ES-I3 (cell line): ENCODE data around the gene TRAK1.

Experiments
- H3K36me3 ChIP-seq: 2 replicates; pipeline ENCODE4 v1.6.1; 2013; ENCODE audit warnings: mild to moderate bottlenecking, low read length, control low read depth, moderate library complexity; ENCODE audit not compliant: insufficient read depth
- H3K4me1 ChIP-seq: 2 replicates; pipeline ENCODE4 v1.6.1; 2013; ENCODE audit warnings: mild to moderate bottlenecking, control low read depth, low read length; ENCODE audit not compliant: insufficient read depth
- H3K9ac ChIP-seq: 2 replicates; pipeline ENCODE4 v1.6.1; 2013; ENCODE audit warnings: low read depth, mild to moderate bottlenecking, low read length, moderate library complexity
- H3K9me3 ChIP-seq: 2 replicates; pipeline ENCODE4 v1.6.1; 2013; ENCODE audit warnings: mild to moderate bottlenecking, low read length, moderate library complexity; ENCODE audit not compliant: control insufficient read depth, insufficient read depth

Gene TRAK1

GRCh38 chr3:42057561-42058211 lies 33.5 kb upstream of the TRAK1 start:
- Histone ChIP-seq H3K4me1 (peaks cover 29% of the 10 kb centered on the region), H3K36me3 (no peaks in the 10 kb centered on the region), H3K9ac (no peak overlapping the region), H3K9me3 (no peaks in the 10 kb centered on the region)

DNA sequence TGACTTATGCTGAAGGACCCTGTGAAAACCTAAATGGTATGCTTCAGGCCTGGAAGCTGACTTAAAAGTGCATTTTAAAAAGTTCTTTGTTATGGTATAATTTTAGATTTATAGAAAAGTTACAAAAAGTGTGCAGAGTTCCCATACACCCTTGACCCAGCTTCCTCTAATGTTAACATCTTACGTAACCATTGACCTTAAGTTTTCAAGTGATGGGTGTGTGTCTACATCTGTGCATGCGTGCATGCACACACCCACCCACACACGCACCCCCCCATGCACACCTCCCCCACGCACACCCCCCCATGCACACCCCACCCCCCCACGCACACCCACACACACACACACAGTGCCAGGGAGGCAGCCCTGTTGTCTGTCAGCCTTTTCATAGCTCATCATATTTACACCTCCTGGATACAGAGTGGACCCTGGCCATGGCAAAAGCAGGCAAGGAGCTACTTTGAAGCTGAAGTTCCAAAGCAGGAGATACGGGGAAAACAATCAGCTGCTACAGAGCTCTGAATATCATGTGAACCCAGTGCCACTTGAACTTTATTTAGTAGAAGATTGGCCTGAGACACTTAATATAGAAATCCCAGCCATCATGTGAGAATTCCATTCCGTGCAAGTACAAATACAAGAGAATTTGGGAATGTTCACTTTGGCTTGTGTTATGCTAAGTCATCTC lies 30.0 kb upstream of the TRAK1 start:
- Histone ChIP-seq H3K4me1 (peaks cover 32% of the 10 kb centered on the region), H3K9ac (no peak overlapping the region), H3K9me3 (no peaks in the 10 kb centered on the region)

GRCh38 chr3:42061713-42062380 lies 29.3 kb upstream of the TRAK1 start:
- Histone ChIP-seq H3K9me3 (no peaks in the 10 kb centered on the region), H3K9ac (peak overlapping the region; percentile 19; the same call in 1 of the 2 replicates), H3K36me3 (no peaks in the 10 kb centered on the region), H3K4me1 (peaks cover 38% of the 10 kb centered on the region)

More for the DNA sequence above, 30.0 kb upstream of the TRAK1 start:
- no peaks in the 10 kb centered on the region for H3K36me3 ChIP-seq

GRCh38 chr3:42062464-42062863 lies 28.7 kb upstream of the TRAK1 start:
- Histone ChIP-seq H3K9me3 (no peaks in the 10 kb centered on the region), H3K4me1 (peaks cover 40% of the 10 kb centered on the region), H3K9ac (no peak overlapping the region), H3K36me3 (no peaks in the 10 kb centered on the region)

DNA sequence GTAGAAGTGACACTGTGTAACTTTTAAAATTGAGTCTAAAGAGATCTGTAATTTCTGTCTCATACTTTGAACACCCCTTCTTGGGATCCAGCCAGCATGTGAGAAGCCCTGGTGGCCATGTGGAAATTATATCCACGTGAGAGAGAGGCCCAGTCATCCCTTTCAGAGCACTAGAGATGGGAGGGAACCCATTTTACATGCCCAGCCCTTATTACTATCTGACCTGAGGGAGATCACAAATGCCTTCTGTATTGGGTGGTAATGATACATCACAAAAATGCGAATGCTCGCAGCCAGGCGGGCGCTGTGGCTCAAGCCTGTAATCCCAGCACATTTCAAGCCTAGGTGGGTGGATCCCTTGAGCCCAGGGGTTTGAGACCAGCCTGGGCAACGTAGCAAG lies 27.3 kb upstream of the TRAK1 start:
- no peaks in the 10 kb centered on the region for H3K9me3 ChIP-seq
- H3K4me1 ChIP-seq, result peaks cover 38% of the 10 kb centered on the region
- H3K9ac ChIP-seq, result 0 out of 2 replicates have a peak overlapping the region, but pooled peaks have one; percentile 13
- no peaks in the 10 kb centered on the region for H3K36me3 ChIP-seq

DNA sequence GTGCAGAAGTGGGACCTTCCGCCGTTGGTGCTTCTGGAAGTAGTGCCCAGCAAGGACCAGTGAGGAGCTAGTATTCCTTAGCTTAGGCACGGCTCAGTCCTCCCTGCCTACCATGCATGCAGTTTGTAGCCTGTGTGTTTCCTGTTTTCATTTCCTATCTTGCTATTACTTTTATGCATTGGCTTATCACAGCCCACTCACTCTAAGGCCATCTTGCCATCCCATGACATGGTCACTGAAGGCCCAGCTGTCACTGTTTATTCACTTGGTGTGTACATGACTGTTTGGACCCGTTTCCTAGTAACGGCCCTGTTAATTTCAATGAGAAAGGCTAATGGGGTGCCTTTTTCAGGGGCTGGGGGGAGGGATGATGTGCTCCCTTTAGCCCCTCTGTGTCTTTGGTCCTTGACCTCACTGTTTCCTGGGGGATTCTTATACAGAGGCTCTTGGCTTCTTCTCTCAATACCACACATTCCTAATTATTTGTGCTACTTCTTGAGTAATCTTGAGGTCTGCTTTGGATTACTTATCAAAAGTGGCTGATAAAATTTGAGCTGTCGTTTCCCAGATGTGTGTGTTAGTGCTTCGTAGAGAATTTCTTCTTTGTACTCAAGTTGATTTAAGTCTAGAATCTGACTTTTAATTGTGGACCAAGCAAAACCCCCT lies 24.5 kb upstream of the TRAK1 start:
- H3K36me3 ChIP-seq, result no peaks in the 10 kb centered on the region
- H3K4me1 ChIP-seq, result peaks cover 42% of the 10 kb centered on the region
- H3K9me3 ChIP-seq, result no peaks in the 10 kb centered on the region
- H3K9ac ChIP-seq, result no peak overlapping the region

- Histone ChIP-seq H3K9me3 (no peaks in the 10 kb centered on the region), H3K9ac (no peak overlapping the region), H3K4me1 (peaks cover 43% of the 10 kb centered on the region), H3K36me3 (no peaks in the 10 kb centered on the region)
Measured at GRCh38 chr3:42067326-42067725, 23.8 kb upstream of the TRAK1 start.

GRCh38 chr3:42068303-42069088 lies 22.7 kb upstream of the TRAK1 start:
- no peak overlapping the region for H3K9ac ChIP-seq
- H3K9me3 ChIP-seq, result no peaks in the 10 kb centered on the region
- no peaks in the 10 kb centered on the region for H3K36me3 ChIP-seq
- peaks cover 44% of the 10 kb centered on the region for H3K4me1 ChIP-seq

GRCh38 chr3:42070089-42070488 lies 21.1 kb upstream of the TRAK1 start:
- Histone ChIP-seq H3K36me3 (no peaks in the 10 kb centered on the region), H3K9me3 (no peaks in the 10 kb centered on the region), H3K4me1 (peaks cover 40% of the 10 kb centered on the region), H3K9ac (no peak overlapping the region)

DNA sequence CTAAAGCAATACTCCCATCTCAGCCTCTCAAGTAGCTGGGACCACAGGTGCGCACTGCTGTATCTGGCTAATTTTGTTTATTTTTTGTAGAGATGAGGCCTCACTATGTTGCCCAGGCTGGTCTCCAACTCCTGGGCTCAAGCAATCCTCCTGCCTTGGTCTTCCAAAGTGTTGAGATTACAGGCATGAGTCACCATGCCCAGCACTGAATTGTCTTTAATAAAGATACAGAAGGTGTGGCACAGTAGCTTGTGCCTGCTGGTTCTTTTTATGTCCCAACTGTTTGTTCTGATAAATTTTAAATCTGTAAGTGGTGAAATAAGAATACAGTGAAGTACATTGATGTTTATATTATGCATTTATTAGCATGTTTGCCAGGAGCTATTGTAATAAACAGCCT lies 20.6 kb upstream of the TRAK1 start:
- Histone ChIP-seq H3K4me1 (peaks cover 40% of the 10 kb centered on the region), H3K36me3 (no peaks in the 10 kb centered on the region), H3K9ac (no peak overlapping the region), H3K9me3 (no peaks in the 10 kb centered on the region)

DNA sequence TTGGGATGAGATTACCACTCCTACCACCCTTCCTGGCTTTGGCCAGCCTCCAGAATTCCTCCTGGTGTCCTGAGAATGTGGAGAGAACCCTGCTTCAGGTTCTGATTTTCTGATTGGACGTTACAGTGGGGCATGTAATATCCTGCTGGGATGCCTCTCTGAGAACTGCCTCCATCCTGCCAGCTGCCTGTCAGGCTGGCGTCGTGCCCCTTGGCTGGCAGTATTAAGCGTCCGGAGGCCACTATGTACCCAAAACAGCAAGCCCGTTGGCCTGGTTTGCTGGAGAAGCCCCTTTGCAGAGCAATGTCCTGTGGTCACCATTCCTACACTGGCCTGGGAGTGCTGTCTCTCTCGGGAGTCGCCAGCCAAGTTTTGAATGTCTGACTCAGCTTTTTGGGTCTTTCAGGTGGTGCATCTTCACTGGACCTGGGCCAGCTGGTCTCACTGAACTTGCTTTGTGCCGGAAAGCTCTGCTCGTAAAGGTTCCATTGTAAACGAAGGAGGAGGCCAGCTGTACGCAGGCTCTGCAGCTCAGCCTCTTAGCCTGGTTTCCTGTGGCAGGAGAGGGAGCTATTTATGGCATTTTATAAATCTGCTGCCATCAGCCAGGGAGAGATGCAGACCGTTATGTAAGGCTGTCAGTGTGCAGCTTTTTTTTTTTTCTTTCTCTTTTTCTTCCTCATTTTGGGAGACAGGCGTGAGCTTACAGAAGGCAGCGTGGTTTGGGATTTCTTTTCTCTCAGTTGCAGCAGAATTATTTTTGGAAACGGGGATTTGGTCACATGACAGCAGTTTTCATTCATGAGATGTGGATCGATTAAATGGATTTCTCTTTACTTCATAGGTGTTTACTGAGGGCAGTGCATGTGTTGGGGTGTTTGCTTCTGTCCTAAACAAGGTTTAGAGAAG lies 19.0 kb upstream of the TRAK1 start:
- H3K4me1 ChIP-seq, result peaks cover 29% of the 10 kb centered on the region
- H3K36me3 ChIP-seq, result no peaks in the 10 kb centered on the region
- H3K9me3 ChIP-seq, result no peaks in the 10 kb centered on the region
- no peak overlapping the region; the same call in 1 of the 2 replicates for H3K9ac ChIP-seq

DNA sequence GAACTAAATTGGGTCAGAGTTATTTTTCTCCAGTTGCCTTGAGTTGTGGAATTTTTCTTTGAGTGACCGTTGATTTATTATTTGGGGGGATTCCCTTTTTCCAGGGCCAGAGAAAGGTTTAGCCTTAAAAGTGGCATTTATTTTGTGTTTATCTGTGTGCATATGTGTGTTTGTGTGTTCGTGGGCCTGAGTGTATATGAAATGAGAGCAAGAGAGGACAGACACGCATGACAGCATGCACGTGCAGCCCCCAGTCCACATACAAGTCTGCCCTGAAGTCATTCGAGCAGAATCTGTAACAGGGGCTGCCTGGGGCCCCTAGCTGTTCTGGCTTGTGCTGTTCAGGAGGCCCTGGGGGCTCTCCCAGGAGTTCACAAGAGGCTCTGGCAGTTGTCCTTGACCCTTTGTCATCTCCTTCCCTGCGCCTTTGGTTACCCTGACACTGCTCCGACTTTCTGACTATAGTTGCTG lies 18.3 kb upstream of the TRAK1 start:
- Histone ChIP-seq H3K9me3 (no peaks in the 10 kb centered on the region), H3K4me1 (peaks cover 25% of the 10 kb centered on the region), H3K36me3 (0 out of 2 replicates have a peak, but pooled peaks cover under 1% of the 10 kb centered on the region), H3K9ac (no peak overlapping the region)

GRCh38 chr3:42077785-42078184 lies 13.4 kb upstream of the TRAK1 start:
- H3K9me3 ChIP-seq, result peaks cover 3% of the 10 kb centered on the region; the same call in 1 of the 2 replicates
- no peak overlapping the region for H3K9ac ChIP-seq
- H3K36me3 ChIP-seq, result 0 out of 2 replicates have a peak, but pooled peaks cover 3% of the 10 kb centered on the region
- H3K4me1 ChIP-seq, result peaks cover 27% of the 10 kb centered on the region
